ENCODE data around the gene STK10. TPM values are rescaled to one million over a fixed set of nuclear protein-coding genes. Genes with fewer than 3 reads are reported as not detected.

STK10 gene
- total and polyA plus RNA-seq, 8 donors, result 6.6 to 86.6 (median 14.8) TPM

GRCh38 chr5:172110921-172111851 lies 76.8 kb downstream of the STK10 start:
- Histone ChIP-seq H3K4me1 (peaks cover 23 to 81% (median 46%) of the 10 kb centered on the region in 4 donors), H3K27ac (peak overlapping the region; percentile 49 to 86 (median 81)), H3K9me3 (no peaks in the 10 kb centered on the region), H3K27me3 (no peaks in the 10 kb centered on the region), H3K36me3 (peaks cover 0 to 13% (median 9%) of the 10 kb centered on the region in 4 donors), H3K4me3 (peak overlapping the region; percentile 13 to 38 (median 24))
- intact Hi-C loops (cut with DNase I; ENCODE audit: low total_unique reads), result no loop called here
- TF ChIP-seq EP300 (IDR thresholded peaks at IDR 0.05) (no peak), POLR2AphosphoS5 (IDR thresholded peaks at IDR 0.05) (peak in 2 of 3 donors; percentile 49 to 59)
- DNase-seq, result peak; percentile 69 to 84
- 11 to 23% (median 18%) methylated on average over 12 to 17 of the region's 17 CpGs for WGBS, 5 donors

GRCh38 chr5:172110260-172110815 lies 77.7 kb downstream of the STK10 start:
- peaks cover 2 to 14% (median 9%) of the 10 kb centered on the region in 4 donors for H3K36me3 ChIP-seq
- no peak overlapping the region for H3K4me3 ChIP-seq
- WGBS, 5 donors, result 66 to 79% (median 71%) methylated on average over 14 of the region's 14 CpGs
- intact Hi-C loops (cut with DNase I; ENCODE audit: low total_unique reads), result no loop called here
- no peak for DNase-seq
- no peak for TF ChIP-seq EP300 (IDR thresholded peaks at IDR 0.05)
- no peak for TF ChIP-seq POLR2AphosphoS5 (IDR thresholded peaks at IDR 0.05)
- TF ChIP-seq CTCF (IDR thresholded peaks at IDR 0.05), result no peak
- TF ChIP-seq POLR2A (IDR thresholded peaks at IDR 0.05), result no peak
- H3K27me3 ChIP-seq, result no peaks in the 10 kb centered on the region
- H3K27ac ChIP-seq, result peak overlapping the region; percentile 49 to 86 (median 81)
- no peaks in the 10 kb centered on the region for H3K9me3 ChIP-seq
- peaks cover 23 to 72% (median 43%) of the 10 kb centered on the region in 4 donors for H3K4me1 ChIP-seq

GRCh38 chr5:172109749-172110148 lies 78.3 kb downstream of the STK10 start:
- Histone ChIP-seq H3K36me3 (peaks cover 6 to 18% (median 14%) of the 10 kb centered on the region in 4 donors), H3K4me1 (peaks cover 23 to 70% (median 43%) of the 10 kb centered on the region in 4 donors), H3K9me3 (no peaks in the 10 kb centered on the region), H3K27ac (peak overlapping the region in 2 of 5 donors; percentile 81 to 86), H3K4me3 (no peak overlapping the region), H3K27me3 (no peaks in the 10 kb centered on the region)
- no peak for TF ChIP-seq EP300 (IDR thresholded peaks at IDR 0.05)
- TF ChIP-seq POLR2A (IDR thresholded peaks at IDR 0.05), result no peak
- no peak for TF ChIP-seq CTCF (IDR thresholded peaks at IDR 0.05)
- TF ChIP-seq POLR2AphosphoS5 (IDR thresholded peaks at IDR 0.05), result no peak
- no peak for DNase-seq
- intact Hi-C loops (cut with DNase I; ENCODE audit: low total_unique reads), result no loop called here
- 79 to 84% (median 82%) methylated on average over 8 of the region's 8 CpGs for WGBS, 5 donors

GRCh38 chr5:172107571-172107970 lies 80.5 kb downstream of the STK10 start:
- H3K4me1 ChIP-seq, result peaks cover 33 to 70% (median 50%) of the 10 kb centered on the region in 4 donors
- TF ChIP-seq POLR2AphosphoS5 (IDR thresholded peaks at IDR 0.05), result no peak
- TF ChIP-seq CTCF (IDR thresholded peaks at IDR 0.05), result no peak
- TF ChIP-seq POLR2A (IDR thresholded peaks at IDR 0.05), result no peak
- no peak for TF ChIP-seq EP300 (IDR thresholded peaks at IDR 0.05)
- intact Hi-C loops (cut with DNase I; ENCODE audit: low total_unique reads), result no loop called here
- H3K27me3 ChIP-seq, result no peaks in the 10 kb centered on the region
- WGBS, 5 donors, result 46 to 75% (median 60%) methylated on average over 13 of the region's 13 CpGs
- peak overlapping the region in 1 of 5 donors; percentile 50 for H3K27ac ChIP-seq
- H3K9me3 ChIP-seq, result no peaks in the 10 kb centered on the region
- H3K4me3 ChIP-seq, result peak overlapping the region in 1 of 4 donors; percentile 9
- no peak for DNase-seq
- peaks cover 6 to 38% (median 28%) of the 10 kb centered on the region in 4 donors for H3K36me3 ChIP-seq

Measured in stomach (tissue), 9 donors.